IMR-90 (cell line): ENCODE data around the gene CD6. TPM values are rescaled to one million over a fixed set of nuclear protein-coding genes. Genes with fewer than 3 reads are reported as not detected.
"Not testable (repeated sequence)": the region's sequence is repeated elsewhere in the genome, so short reads cannot be mapped to it uniquely, and the experiment has no call there.

Experiments
- ATAC-seq: fragments of 200-7000 bp; cut with Tn5 transposase; 2 replicates; pipeline ENCODE4 v1.9.1; 2020; ENCODE audit warnings: low read depth, mild to moderate bottlenecking, moderate library complexity
- BruUV-seq: library from RNA; stranded (reverse); fragments of 400-500 nt; replicated peaks from 2 replicates; lab custom pipeline; 2021; lab: Mats Ljungman, UMichigan
- CTCF ChIA-PET: fragments of 300-600 bp; formaldehyde crosslinking; extraction: SDS; loops from one replicate; lab custom pipeline; 2021; ENCODE audit warnings: antibody characterized with exemption; lab: Yijun Ruan, JAX
- POLR2A ChIA-PET: fragments of 300-600 bp; sonication (Branson Sonifier 250); formaldehyde crosslinking; loops from one replicate; lab custom pipeline; 2022; ENCODE audit warnings: antibody characterized with exemption; ENCODE audit not compliant: unreplicated experiment; lab: Charles Lee
- DNase-seq: peaks from one replicate; pipeline ENCODE4 v3.0.0; 2013
- H2AFZ ChIP-seq: replicated peaks from 2 replicates; pipeline ENCODE3; 2013; ENCODE audit warnings: low read length, mild to moderate bottlenecking; ENCODE audit not compliant: poor library complexity
- H2AK5ac ChIP-seq: 2 replicates; pipeline ENCODE4 v1.6.1; 2013; ENCODE audit warnings: low read depth, low read length, inconsistent platforms
- H2AK9ac ChIP-seq: replicated peaks from 2 replicates; pipeline ENCODE3; 2013; ENCODE audit warnings: mild to moderate bottlenecking, low read depth, low read length, moderate library complexity; ENCODE audit not compliant: poor library complexity
- H2BK120ac ChIP-seq: 2 replicates; pipeline ENCODE4 v1.6.1; 2013; ENCODE audit warnings: low read depth, low read length, inconsistent platforms
- H2BK15ac ChIP-seq: 3 replicates; pipeline ENCODE4 v1.6.1; 2013; ENCODE audit warnings: low read depth, low read length, inconsistent platforms
- H2BK20ac ChIP-seq: 2 replicates; pipeline ENCODE4 v1.6.1; 2013; ENCODE audit warnings: low read depth, mild to moderate bottlenecking, inconsistent platforms, low read length, moderate library complexity
- H2BK5ac ChIP-seq: 2 replicates; pipeline ENCODE4 v1.6.1; 2013; ENCODE audit warnings: mild to moderate bottlenecking, low read depth, low read length, inconsistent platforms; ENCODE audit not compliant: poor library complexity, severe bottlenecking
- H3K14ac ChIP-seq: replicated peaks from 2 replicates; pipeline ENCODE4 v1.6.1; 2013; ENCODE audit warnings: low read depth, low read length, inconsistent platforms
- H3K18ac ChIP-seq: 2 replicates; pipeline ENCODE4 v1.6.1; 2013; ENCODE audit warnings: low read depth, low read length, control low read depth
- H3K23ac ChIP-seq: 2 replicates; pipeline ENCODE4 v1.6.1; 2013; ENCODE audit warnings: low read depth, low read length, inconsistent platforms
- H3K27ac ChIP-seq: 2 replicates; pipeline ENCODE4 v1.5.1; 2013; ENCODE audit warnings: mild to moderate bottlenecking, control low read depth, low read length; ENCODE audit not compliant: insufficient read depth
- H3K27me3 ChIP-seq: 2 replicates; pipeline ENCODE4 v1.6.1; 2013; ENCODE audit warnings: low read length; ENCODE audit not compliant: control insufficient read depth, insufficient read depth
- H3K36me3 ChIP-seq: 2 replicates; pipeline ENCODE4 v1.6.1; 2013; ENCODE audit warnings: low read length, mixed read lengths; ENCODE audit not compliant: control insufficient read depth, insufficient read depth
- H3K4ac ChIP-seq: 2 replicates; pipeline ENCODE4 v1.6.1; 2013; ENCODE audit warnings: low read depth, low read length, inconsistent platforms
- H3K4me1 ChIP-seq: 2 replicates; pipeline ENCODE4 v1.6.1; 2013; ENCODE audit warnings: low read length, mixed read lengths; ENCODE audit not compliant: control insufficient read depth, insufficient read depth
- H3K4me2 ChIP-seq: 2 replicates; pipeline ENCODE4 v1.6.1; 2013; ENCODE audit warnings: low read depth, mild to moderate bottlenecking, control low read depth, low read length, moderate library complexity
- H3K4me3 ChIP-seq: 2 replicates; pipeline ENCODE4 v1.5.1; 2013; ENCODE audit warnings: low read depth, mild to moderate bottlenecking, control low read depth, low read length, moderate library complexity; ENCODE audit not compliant: insufficient read depth
- H3K56ac ChIP-seq: 2 replicates; pipeline ENCODE4 v1.6.1; 2013; ENCODE audit warnings: low read length, inconsistent platforms; ENCODE audit not compliant: insufficient read depth; ENCODE audit errors: extremely low read depth
- H3K79me1 ChIP-seq, 2 experiments: 2 replicates each; pipeline ENCODE4 v1.6.1; 2013; ENCODE audit warnings: low read length in 2 of 2, inconsistent platforms in 1 of 2, low read depth in 1 of 2
- H3K9ac ChIP-seq: 2 replicates; pipeline ENCODE4 v1.6.1; 2013; ENCODE audit warnings: low read depth, low read length, control low read depth
- H3K9me1 ChIP-seq: 2 replicates; pipeline ENCODE4 v1.6.1; 2013; ENCODE audit warnings: low read length, inconsistent platforms; ENCODE audit not compliant: insufficient read depth
- H3K9me3 ChIP-seq: 2 replicates; pipeline ENCODE4 v1.6.1; 2013; ENCODE audit warnings: low read length; ENCODE audit not compliant: control insufficient read depth, insufficient read depth
- H4K20me1 ChIP-seq: 2 replicates; pipeline ENCODE4 v1.6.1; 2013; ENCODE audit warnings: low read length, inconsistent platforms; ENCODE audit not compliant: insufficient read depth
- H4K5ac ChIP-seq: 2 replicates; pipeline ENCODE4 v1.6.1; 2013; ENCODE audit warnings: mild to moderate bottlenecking, low read depth, low read length, control low read depth
- H4K8ac ChIP-seq, 2 experiments: 2 replicates each; pipeline ENCODE4 v1.6.1; 2013; ENCODE audit warnings: low read depth in 2 of 2, low read length in 2 of 2, control low read depth in 1 of 2, inconsistent platforms in 1 of 2
- H4K91ac ChIP-seq: 2 replicates; pipeline ENCODE4 v1.6.1; 2013; ENCODE audit warnings: low read depth, low read length, inconsistent platforms; ENCODE audit not compliant: insufficient read depth
- WGBS, 2 experiments: methylation state at CpG; one replicate each; pipeline versions ENCODE4 v1.1.5 to v1.1.7; 2013; ENCODE audit warnings: missing lambda C conversion rate in 2 of 2; ENCODE audit not compliant: insufficient read length in 1 of 2; ENCODE audit errors: extremely low coverage in 2 of 2; 5-methylcytosine and 5-hydroxymethylcytosine counted together
- dilution Hi-C: fragments of 300-500 bp; cut with HindIII; formaldehyde crosslinking; loops from one replicate; pipeline ENCODE4 v1.14.3; 2018; ENCODE audit warnings: low sequenced_read_pairs; ENCODE audit not compliant: unreplicated experiment
- in situ Hi-C: fragments of 300-500 bp; cut with MboI; formaldehyde crosslinking; loops from 3 replicates; pipeline ENCODE4 v1.14.3; 2019; ENCODE audit warnings: low sequenced_read_pairs, inconsistent platforms, mixed read lengths
- intact Hi-C: fragments of 100-400 bp; cut with micrococcal nuclease; formaldehyde crosslinking; loops from 2 replicates; pipeline ENCODE4 v1.10.0; 2022
- polyA plus RNA-seq, 3 experiments: library from polyadenylated mRNA; depleted of rRNA; stranded (reverse); fragments of >200 nt; gene quantifications; 2 replicates each; pipeline ENCODE4 v1.2.3, GENCODE V29; 2012; ENCODE audit warnings: low replicate concordance in 1 of 3
- total RNA-seq: library from RNA; depleted of rRNA; stranded (reverse); fragments of >200 nt; gene quantifications from 2 replicates; pipeline ENCODE4 v1.2.3, GENCODE V29; 2012

CD6 gene
- total and polyA plus RNA-seq, 2 of the 4 experiments (the other 2 are of a cell fraction), result not detected

- H3K18ac ChIP-seq, H3K4me2 ChIP-seq, CTCF ChIA-PET, H2BK15ac ChIP-seq, H2BK120ac ChIP-seq, H3K27ac ChIP-seq, H4K91ac ChIP-seq, H2BK5ac ChIP-seq, H3K9me1 ChIP-seq, intact Hi-C loops, H3K9ac ChIP-seq, H3K79me1 ChIP-seq, H3K23ac ChIP-seq, POLR2A ChIA-PET, H2AFZ ChIP-seq, H3K36me3 ChIP-seq, H2BK20ac ChIP-seq, dilution Hi-C loops, ATAC-seq, H4K5ac ChIP-seq, H3K9me3 ChIP-seq, H3K4me3 ChIP-seq, in situ Hi-C loops, H3K4ac ChIP-seq, H2AK9ac ChIP-seq, DNase-seq, BruUV-seq, H3K14ac ChIP-seq, H2AK5ac ChIP-seq, H4K20me1 ChIP-seq, H4K8ac ChIP-seq, H3K56ac ChIP-seq, H3K4me1 ChIP-seq: not testable (repeated sequence)
- peaks cover 19% of the 10 kb centered on the region for H3K27me3 ChIP-seq
- 88% methylated on average over 7 of the region's 13 CpGs; no CpG with 5 or more reads in 1 of the 2 experiments for WGBS, 2 experiments
Observed at GRCh38 chr11:61065236-61065635, 93.8 kb downstream of the CD6 start.
